HG03558 (cell line): ENCODE measurements around the gene PEX14.

ENCODE experiments used
- ATAC-seq: cut with Tn5 transposase; IDR thresholded peaks from one replicate; pipeline ENCODE4 v1.9.1; 2021; ENCODE audit warnings: moderate number of reproducible peaks; ENCODE audit not compliant: unreplicated experiment; ENCODE audit errors: extremely low read depth

Gene PEX14

GRCh38 chr1:10626791-10627410 lies 152.2 kb downstream of the PEX14 start:
- no peak for ATAC-seq

- no peak for ATAC-seq
These were observed 153.9 kb downstream of the PEX14 start for GRCh38 chr1:10628685-10629084.

- ATAC-seq, result no peak
These were observed 154.5 kb downstream of the PEX14 start for GRCh38 chr1:10629091-10629815.

DNA sequence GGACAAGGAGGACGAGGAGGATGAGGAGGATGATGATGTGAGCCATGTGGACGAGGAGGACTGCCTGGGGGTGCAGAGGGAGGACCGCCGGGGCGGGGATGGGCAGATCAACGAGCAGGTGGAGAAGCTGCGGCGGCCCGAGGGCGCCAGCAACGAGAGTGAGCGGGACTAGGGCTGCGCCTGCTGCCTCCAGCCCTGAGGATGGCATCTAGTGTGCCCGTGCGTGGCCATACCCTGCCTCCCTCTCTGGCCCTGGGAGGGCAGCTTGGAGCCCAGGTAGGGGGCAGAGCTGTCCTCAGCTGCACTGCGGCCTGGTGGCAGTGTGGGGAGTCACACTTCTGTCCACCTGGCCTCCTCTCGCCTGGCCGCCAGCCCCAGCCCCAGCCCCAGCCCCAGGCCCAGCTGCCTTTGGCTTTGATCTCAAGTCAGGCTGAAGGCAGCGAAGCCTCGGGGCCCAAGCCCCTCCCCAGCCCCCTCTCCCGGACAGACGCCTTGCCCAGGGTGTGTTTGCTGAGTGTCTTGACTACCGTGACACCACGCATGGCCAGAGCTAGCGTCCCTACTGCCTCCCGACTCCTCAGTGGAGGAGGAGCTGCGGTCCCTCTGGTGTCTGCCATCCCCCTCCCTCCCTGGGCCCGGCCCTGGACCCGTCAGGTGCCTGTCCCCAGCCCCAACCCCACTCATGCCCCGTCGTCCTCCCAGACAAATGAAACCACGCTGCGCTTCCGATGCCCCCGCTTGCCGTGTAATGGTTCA lies 155.2 kb downstream of the PEX14 start:
- no peak for ATAC-seq

- ATAC-seq, result no peak
These were observed 155.9 kb downstream of the PEX14 start for GRCh38 chr1:10630661-10631120.

DNA sequence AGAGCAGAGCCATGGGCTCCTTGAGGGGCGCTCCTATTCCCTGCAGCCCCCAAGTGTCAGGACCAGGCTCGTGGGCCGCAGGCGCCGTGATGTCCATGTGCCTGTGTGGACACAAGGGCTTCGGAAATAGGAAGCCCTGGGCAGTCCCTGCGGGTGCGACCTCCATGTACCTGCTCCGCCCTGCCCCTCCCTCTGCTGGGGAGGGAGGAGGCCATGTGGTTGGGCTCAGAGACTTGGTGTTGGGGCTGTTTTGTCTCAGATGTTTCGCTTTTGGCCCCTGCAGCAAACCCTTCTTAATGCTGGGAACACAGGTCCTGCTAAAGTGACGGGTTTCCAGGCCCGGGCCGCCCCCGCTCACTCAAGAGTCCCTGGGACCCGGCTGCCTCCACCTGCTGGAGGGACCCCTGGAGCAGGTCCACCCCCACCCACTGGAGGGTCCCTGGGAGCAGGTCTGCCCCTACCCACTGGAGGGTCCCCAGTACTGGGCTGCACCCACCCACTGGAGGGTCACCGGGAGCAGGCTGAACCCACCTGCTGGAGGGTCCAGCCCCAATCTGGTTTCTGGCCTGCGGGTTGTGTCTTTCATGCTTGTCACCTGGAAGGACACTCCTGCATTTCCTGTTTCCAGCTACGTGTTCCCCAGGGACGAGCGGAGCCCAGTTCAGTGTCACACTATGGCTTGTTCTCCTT lies 156.5 kb downstream of the PEX14 start:
- no peak for ATAC-seq

- ATAC-seq, result no peak
These were observed 157.3 kb downstream of the PEX14 start for GRCh38 chr1:10631811-10632593.

GRCh38 chr1:10632691-10633090 lies 157.9 kb downstream of the PEX14 start:
- no peak for ATAC-seq

GRCh38 chr1:10633416-10633815 lies 158.7 kb downstream of the PEX14 start:
- ATAC-seq, result no peak

DNA sequence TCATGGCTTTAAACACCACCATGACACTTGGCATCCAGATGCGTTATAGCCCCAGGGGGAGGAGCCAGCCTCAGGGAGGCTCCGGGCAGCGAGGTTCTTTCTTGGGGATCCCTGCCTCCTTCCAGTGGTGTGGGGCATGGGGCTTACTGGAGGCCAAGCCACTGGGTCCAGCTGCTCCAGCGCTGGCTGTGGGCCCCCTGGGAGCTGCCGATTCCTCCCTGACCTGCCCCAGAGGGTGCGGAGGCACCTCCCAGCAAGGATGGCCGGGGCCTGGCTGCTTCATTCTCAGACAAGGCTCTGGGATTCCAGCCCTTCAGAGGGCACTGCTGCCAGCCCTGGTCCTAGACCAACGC lies 159.3 kb downstream of the PEX14 start:
- no peak for ATAC-seq

DNA sequence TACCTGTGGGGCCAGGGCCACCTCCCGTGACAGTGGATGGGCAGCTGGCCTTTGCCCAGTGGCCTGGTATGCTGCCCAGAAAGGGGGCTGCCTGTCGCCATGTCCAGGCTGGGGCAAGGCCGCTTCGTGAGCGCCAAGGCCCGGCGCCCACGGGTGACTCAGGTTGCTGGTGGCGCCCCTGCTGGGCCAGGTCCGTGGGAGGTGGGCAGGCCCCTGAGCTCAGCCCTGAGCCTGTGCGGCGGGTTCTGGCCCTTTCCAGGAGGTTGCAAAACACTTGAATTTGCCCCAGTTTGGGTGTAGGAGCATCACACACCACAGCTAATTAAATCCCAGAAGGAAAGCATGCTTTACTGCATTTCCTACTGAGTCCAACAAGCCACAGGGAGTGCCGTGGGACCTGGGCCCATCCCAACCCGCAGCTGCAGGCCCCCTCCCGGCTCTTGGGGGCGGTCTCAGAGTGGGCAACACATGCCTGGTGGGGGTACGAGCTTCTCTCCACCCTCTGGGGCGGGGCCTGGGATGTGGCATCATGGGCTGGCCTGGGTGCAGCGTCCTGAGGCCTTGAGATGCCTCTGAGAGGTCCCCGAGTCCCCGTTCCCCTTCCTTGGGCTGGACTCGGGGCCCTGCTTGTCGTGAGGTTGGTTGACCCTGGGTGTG lies 159.8 kb downstream of the PEX14 start:
- ATAC-seq, result no peak

DNA sequence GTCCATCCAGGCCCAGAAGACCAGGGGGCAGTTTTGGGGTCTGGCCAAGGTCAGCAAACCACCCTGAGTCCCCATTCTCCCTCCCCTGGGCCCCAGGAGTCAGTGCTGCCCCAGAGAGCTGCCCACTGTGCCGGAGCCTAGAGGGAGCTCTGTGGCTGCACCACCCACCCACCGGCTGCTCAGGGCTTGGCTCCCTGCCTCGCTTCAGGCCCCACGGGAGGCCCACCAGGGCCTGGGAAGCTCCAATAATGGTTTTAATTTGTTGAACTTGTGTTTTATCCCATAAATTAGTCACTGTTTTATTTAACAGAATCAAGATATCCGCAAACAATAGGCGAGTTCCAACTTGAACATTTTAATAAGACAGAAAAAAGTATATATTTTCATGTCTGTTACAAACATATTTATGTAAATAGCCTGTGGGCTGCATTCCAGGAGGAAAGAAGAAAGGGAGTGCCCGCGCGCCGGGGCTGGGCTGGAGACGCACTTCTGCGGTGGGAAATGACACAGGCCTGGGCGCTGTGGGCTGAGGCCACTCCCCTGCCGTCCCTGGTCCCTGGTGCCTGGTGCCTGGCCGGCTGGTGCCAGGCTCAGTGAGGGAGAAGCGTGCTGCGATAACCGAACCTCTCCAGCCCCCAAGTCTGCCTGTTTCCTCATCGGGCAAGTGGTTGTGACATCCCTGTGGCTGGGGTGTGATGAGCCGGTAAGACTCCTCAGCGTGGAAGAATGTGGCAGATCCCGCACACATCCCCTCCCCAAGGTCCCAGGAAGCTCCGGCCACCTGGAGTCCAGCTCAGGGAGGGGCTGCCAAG lies 160.5 kb downstream of the PEX14 start:
- no peak for ATAC-seq

DNA sequence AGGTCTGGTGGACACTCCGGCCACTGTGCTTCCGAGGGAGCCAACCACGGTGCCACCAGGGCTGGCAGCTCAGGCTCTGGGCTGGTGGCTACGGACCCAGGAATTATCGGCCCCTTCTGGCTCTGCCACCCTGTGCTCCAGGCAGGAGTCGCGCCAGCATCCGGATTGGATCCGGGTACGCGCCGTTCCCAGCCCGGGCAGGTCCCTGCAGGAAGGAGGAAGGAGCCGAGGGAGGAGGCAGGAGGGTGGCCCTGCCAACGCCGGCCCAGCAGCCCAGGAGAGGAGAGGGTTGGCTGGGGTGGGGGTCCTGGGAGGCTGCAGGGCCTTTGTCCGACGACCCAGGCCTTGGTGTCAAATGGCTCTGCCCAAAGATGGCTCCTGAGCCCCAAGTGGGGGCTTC lies 161.2 kb downstream of the PEX14 start:
- no peak for ATAC-seq

GRCh38 chr1:10637400-10637799 lies 162.7 kb downstream of the PEX14 start:
- ATAC-seq, result no peak

GRCh38 chr1:10637834-10638558 lies 163.2 kb downstream of the PEX14 start:
- no peak for ATAC-seq

DNA sequence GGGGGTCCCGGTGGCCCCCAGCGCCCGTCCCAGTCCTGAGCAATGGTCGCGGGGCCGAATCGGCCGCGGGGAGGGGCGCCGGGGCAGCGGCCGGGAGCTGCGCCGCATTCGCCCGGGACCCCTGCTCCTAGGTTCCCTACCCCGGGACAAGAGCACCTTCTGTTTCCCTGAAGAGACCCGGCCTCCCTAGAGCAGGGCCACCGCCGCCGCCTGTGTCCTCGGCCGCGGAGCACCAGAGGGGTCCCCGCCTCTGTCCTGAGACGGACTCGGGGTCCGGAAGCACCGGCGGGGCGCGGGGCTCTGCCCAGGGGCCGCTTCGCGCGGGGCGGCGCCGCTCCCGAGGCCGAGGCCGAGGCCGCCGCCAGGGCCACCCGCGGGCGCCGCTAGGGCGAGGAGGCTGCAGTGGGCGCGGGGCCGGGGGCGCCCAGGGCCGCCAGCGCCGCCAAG lies 163.8 kb downstream of the PEX14 start:
- no peak for ATAC-seq

- ATAC-seq, result no peak
These were observed 164.4 kb downstream of the PEX14 start for GRCh38 chr1:10639011-10639774.
